ENCODE measurements around the gene ANO5.

ANO5 gene, protein sequence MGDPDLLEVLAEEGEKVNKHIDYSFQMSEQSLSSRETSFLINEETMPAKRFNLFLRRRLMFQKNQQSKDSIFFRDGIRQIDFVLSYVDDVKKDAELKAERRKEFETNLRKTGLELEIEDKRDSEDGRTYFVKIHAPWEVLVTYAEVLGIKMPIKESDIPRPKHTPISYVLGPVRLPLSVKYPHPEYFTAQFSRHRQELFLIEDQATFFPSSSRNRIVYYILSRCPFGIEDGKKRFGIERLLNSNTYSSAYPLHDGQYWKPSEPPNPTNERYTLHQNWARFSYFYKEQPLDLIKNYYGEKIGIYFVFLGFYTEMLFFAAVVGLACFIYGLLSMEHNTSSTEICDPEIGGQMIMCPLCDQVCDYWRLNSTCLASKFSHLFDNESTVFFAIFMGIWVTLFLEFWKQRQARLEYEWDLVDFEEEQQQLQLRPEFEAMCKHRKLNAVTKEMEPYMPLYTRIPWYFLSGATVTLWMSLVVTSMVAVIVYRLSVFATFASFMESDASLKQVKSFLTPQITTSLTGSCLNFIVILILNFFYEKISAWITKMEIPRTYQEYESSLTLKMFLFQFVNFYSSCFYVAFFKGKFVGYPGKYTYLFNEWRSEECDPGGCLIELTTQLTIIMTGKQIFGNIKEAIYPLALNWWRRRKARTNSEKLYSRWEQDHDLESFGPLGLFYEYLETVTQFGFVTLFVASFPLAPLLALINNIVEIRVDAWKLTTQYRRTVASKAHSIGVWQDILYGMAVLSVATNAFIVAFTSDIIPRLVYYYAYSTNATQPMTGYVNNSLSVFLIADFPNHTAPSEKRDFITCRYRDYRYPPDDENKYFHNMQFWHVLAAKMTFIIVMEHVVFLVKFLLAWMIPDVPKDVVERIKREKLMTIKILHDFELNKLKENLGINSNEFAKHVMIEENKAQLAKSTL

DNA sequence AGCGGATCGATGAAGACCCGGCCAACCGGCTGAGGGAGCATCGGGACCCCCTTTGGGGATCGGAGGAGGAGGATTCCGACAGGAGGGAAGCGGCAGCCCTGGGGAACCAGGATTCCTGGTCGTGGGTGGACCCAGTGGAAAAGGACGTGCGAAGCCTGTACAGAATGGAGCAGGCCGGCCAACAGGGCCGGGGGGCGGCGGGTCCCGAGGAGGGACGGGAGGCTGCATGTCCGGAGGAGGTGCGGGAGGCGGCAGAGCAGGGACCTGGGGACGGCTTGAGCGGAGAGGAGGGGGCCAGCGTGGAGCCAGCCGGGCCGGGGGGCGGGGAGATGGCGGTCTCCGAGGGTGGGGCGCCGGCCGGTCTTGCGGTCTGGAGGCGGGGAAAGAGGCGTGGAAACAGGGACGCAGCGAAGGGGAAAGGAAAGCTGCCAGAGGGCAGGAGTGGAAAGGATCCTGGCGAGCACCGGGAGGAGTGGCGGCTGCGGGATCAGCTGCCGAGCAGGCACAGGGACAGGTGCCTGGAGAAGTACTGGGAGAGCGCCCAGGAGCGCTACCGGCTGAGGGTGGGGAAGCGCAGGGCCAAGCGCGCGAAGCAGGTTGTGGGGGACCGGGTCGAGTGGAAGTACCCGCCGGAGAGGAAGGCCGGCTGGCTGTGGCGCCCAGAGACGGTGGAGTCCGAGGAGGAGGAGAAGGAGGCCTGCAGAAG, at the start of gene ANO5:
Gene ANO5, plus strand, starts transcription at position 444 of the 706 bp plus-strand sequence. CDS start 408 bp downstream, outside the sequence.
- peak; percentile 54 for DNase-seq

GRCh38 chr11:22151649-22152197, 41.2 kb upstream of the ANO5 start:
- no peak for DNase-seq

- no peak for DNase-seq
These were observed 35.4 kb upstream of the ANO5 start for GRCh38 chr11:22157531-22157930.

- peak; percentile 28 for DNase-seq
These were observed 31.4 kb upstream of the ANO5 start for GRCh38 chr11:22161489-22161888.

DNA sequence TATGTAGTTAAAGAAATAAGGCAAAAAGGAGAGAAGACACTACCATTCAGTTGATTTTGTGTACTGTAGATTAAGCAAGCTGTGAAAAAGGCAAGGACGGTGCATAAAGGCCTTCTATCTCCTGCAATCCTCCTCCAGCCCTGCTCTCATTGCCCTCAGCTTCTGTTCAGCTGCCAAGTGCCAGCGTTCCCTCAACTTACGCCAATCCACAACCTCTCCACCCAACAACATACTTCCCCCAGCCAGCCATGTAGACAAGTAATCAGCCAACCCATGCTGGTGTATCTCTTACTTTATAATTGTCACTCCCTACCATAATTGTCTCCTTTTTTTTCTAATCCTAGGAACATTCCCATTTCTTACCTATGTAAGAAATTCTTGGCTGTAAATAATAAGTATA, 30.1 kb upstream of the ANO5 start:
- DNase-seq: no peak

GRCh38 chr11:22163394-22163797, 29.5 kb upstream of the ANO5 start:
- DNase-seq: no peak

- DNase-seq: no peak
These were observed 27.8 kb upstream of the ANO5 start for GRCh38 chr11:22165087-22165486.

- DNase-seq: no peak
These were observed 26.9 kb upstream of the ANO5 start for GRCh38 chr11:22165759-22166513.

- peak; percentile 36 for DNase-seq
These were observed 23.1 kb upstream of the ANO5 start for GRCh38 chr11:22169833-22170232.

DNA sequence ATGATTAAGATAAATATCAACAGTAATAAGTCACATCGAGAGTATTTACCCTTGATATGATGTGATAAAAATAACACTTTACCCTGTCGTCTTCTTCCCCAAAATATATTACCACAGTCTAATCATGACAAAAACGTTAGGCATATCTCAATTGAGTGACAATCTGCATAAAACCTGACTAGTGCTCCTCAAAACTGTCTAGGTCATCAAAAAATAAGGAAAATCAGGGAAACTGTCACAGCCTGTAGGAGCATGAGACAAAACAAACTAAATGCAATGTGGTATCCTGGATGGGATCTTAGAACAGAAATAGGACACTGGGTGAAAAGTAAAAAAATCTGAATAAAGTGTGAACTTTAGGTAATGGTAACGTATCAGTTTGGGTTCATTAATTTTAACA, 19.4 kb upstream of the ANO5 start:
- DNase-seq: no peak

DNA sequence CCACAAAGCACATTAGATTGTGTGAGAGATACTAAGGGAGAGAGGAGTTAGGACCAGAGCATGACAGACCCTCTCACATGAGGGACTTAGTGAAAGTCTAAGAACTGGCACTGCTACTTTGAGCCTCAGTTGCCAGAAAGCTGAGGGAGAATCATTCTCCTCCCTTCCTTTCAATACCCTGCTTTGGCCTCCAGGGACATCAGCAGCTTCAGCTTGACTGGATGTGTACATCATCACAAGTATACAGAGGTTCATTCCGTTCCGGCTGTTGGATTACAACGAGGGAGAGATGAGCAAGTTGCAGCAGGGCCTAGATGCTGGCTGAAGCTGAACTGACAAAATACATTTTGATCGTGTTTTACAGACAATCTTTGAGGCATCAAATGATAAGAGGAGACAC, 15.7 kb upstream of the ANO5 start:
- no peak for DNase-seq

DNA sequence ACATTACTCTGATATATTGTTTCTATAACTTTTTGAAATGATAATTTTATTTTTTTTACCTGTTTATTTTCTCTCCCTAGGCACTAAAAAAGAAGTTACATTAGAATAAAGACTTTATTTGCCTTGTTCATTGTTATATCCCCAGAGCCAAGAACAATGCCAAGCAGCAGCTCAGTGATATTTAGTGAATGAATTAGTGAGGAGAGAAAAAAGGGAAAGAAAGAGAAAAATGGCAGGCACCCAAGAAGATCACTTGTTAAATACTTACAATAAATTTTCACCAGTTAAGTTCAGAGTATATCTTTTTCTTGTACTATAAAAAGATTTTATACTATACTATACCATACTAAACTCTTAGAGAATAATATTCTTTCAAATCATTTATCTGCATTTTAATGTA, 13.3 kb upstream of the ANO5 start:
- DNase-seq: no peak

DNA sequence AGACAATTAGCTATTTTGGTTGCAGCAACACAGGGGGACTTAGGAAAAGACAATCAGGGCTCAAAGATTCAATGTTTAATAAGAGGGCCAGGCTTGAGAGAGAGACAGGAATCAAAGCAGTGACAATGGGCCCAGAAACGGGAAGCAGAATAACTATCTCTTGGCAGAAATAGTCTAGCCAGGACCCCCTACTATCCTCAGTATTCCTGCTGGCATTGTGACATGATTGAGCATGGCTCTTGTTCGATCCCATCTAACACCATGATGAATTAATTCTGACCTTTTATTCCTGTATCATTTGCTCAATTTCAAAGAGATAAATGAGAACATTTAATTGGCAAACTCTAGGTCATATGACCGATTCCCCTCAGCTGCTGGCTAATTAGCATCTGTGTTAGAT, 12.8 kb upstream of the ANO5 start:
- no peak for DNase-seq

- DNase-seq: no peak
These were observed 3.2 kb upstream of the ANO5 start for GRCh38 chr11:22189660-22190059.

DNA sequence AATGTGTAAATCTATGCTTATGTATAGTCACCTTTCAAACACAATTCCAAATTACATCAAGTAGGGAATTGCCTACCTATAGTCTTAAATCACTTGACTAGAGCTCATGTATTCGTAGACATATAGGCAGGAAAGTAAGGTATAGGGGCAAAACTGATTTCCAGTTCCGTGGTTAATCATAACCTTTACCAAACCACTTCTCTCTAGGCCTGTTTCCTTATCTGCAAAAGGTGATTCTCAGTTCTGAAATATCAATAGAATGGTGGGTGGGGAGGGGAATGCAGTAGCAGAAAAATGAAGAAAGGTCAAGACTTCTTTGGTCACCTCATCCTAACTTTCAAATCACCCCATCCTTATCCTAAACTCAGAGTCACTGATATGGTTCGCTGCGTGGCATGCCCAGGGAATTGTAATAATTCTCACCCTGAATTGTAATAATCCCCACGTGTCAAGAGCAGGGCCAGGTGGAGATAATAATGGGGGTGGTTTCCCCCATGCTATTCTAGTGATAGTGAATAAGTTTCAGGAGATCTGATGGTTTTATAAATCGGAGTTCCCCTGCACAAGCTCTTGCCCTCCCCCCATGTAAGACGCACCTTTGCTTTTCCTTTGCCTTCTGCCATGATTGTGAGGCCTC, 1.9 kb upstream of the ANO5 start:
- DNase-seq: no peak

DNA sequence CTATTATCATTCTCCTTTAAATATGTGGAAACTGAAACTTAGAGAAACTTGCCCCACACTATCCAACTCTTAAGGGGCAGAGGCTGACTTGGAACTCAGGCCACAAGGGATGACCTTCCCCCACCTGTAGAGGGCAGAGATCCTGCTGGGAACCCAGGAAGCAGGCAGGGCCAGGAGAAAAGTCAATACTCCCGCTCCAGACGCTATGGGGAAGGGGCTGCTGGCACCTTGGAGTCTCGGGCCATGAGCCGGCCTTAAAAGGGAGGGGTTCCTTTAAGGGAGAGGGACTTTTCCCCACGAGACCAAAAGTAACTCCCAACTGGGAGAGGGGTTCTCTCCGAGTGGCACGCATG, 620 bp upstream of the ANO5 start:
- no peak for DNase-seq

DNA sequence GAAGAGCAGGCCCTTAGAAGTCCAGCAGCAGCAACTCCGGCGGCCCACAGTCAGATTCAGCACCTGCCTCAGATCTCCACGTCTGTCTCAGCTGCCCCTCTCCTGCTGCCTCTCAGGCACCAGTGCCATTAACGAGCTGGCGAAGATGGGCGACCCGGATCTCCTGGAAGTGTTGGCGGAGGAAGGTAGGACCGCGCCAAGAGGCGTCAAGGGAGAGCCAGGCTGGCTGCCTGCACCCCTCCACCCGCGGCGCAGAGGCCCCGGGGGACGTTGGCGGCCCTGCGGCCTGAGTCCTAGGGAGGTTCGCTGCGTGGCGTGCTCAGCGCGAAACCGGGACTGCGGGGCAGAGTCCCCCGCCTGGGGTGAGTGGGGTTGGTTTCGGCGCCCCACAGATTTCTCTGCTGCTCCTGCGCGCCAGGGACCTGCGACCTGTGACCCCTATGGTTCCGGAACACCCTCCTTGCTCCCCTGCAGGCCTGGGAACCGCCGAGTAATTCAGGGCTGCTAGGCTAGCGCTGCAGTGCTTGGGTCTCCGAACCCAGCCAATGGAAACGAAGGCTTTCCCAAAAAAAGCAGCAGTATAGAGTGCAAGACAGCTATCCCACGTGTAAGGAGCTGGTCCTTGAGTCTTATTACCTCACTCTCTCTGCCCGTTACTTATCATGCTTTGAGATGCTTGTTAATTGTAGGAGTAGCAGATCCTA, 615 bp downstream of the ANO5 start:
- DNase-seq: no peak

DNA sequence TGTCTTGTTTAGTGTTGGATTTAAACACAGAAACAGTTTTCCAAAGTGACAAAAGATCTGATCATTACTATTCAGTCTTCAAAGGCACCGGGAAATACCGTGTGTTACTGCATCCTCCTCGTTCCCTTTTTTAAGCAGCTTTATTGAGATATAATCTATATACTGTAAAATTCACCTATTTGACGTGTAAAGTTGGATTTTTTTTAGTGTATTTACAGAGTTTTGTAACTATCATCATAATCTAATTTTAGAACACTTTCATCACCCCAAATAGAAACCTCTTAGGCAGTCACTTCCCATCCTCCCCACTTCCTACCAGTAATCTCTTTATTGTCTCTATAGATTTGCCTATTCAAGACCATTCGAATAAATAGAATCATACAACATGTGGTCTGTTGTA, 1.4 kb downstream of the ANO5 start:
- DNase-seq: no peak

GRCh38 chr11:22194907-22195306, 2.0 kb downstream of the ANO5 start:
- no peak for DNase-seq

DNA sequence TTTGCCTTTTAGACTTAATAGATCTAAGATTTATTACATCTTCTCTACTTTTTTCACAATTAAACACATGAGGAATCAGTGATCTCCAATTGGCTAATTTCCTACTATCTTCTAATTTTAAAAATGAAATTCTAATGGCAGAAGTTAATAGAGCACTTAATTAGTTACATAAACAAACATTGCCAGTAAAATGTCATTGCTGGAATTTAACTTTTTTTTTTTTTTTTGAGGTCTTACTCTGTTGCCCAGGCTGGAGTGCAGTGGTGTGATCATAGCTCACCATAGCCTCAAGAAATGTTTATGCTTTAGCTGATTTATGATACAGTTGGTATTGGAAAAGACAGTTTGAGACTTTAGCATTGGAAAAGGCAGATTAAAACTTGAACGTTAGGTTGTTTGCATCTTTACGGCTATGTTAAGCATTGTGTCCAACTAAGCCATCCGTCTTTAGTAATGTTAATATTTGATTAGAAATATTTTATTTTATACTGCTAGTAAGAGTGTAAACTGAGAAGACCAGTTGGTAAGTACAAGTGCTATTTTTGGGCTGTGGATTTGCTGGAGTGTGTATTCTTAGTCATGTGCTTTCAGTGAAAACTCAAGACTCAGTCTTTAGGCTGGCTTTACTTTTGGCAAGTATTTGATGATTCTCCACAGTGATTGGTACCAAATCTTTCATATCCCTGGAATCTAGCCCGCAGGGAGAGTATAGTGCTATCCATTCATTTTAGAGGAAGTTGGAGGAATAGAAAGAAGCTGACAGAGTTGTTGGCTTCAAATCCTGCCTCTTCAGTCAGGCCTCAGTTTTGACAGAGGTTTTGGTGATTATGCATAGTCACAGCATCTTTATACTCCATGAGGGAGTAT, 4.5 kb downstream of the ANO5 start:
- no peak for DNase-seq

All from NCI-H446 treated with DMSO at 0.1 percent for 48 hours (cell line).